GM12878 (cell line): ENCODE measurements around the gene CFL2. TPM values are rescaled to one million over a fixed set of nuclear protein-coding genes. Genes with fewer than 3 reads are reported as not detected.

ENCODE experiments used
- ATAC-seq: fragments of 200-7000 bp; cut with Tn5 transposase; 3 replicates; pipeline ENCODE4 v1.9.1; 2020; ENCODE audit warnings: mild to moderate bottlenecking, moderate library complexity
- BruUV-seq: library from RNA; stranded (reverse); fragments of 400-500 nt; replicated peaks from 2 replicates; lab custom pipeline; 2021; lab: Mats Ljungman, UMichigan
- CTCF ChIA-PET: fragments of 300-600 bp; sonication (Branson Sonifier 250); formaldehyde crosslinking; extraction: SDS; loops from one replicate; lab custom pipeline; 2021; ENCODE audit warnings: inconsistent platforms; lab: Yijun Ruan, JAX
- POLR2A ChIA-PET: fragments of 350-600 bp; formaldehyde crosslinking; extraction: SDS; loops from one replicate; lab custom pipeline; 2021; ENCODE audit warnings: inconsistent platforms; lab: Charles Lee
- RAD21 ChIA-PET: fragments of 300-600 bp; sonication (Branson Sonifier 250); formaldehyde crosslinking; loops from one replicate; lab custom pipeline; 2023; ENCODE audit warnings: antibody characterized with exemption; ENCODE audit not compliant: unreplicated experiment; lab: Charles Lee
- SMC1A ChIA-PET: fragments of 300-600 bp; sonication (Branson Sonifier 250); formaldehyde crosslinking; loops from one replicate; lab custom pipeline; 2023; ENCODE audit not compliant: unreplicated experiment, uncharacterized antibody; lab: Charles Lee
- DNase-seq: peaks from one replicate; pipeline ENCODE4 v3.0.0-alpha.2; 2011; ENCODE audit warnings: low read depth, low spot score
- FAIRE-seq: peaks from 3 replicates; lab custom pipeline; 2011; peaks lifted over from hg19 to GRCh38; lab: Jason Lieb, UNC
- H2AFZ ChIP-seq: 2 replicates; pipeline ENCODE4 v1.6.0; 2011; ENCODE audit warnings: low read depth, low read length, control low read depth; ENCODE audit not compliant: control insufficient read depth
- H3K27ac ChIP-seq: 2 replicates; pipeline ENCODE4 v1.5.1; 2011; ENCODE audit warnings: control low read depth; ENCODE audit not compliant: control insufficient read depth, insufficient read depth
- H3K27me3 ChIP-seq, 2 experiments: replicated peaks in 1 of 2; 2 replicates each; pipeline versions ENCODE4 v1.6.0 to v1.6.1; 2011; ENCODE audit warnings: low read length in 1 of 2; ENCODE audit not compliant: control insufficient read depth in 2 of 2, insufficient read depth in 2 of 2
- H3K36me3 ChIP-seq, 2 experiments: 2 replicates each; pipeline ENCODE4 v1.5.1; 2011; ENCODE audit warnings: low read length in 1 of 2; ENCODE audit not compliant: control insufficient read depth in 2 of 2, insufficient read depth in 2 of 2
- H3K4me1 ChIP-seq: 2 replicates; pipeline ENCODE4 v1.6.1; 2011; ENCODE audit warnings: mild to moderate bottlenecking, low read length, moderate library complexity, mixed read lengths; ENCODE audit not compliant: control insufficient read depth, insufficient read depth
- H3K4me2 ChIP-seq: 2 replicates; pipeline ENCODE4 v1.6.0; 2011; ENCODE audit warnings: control low read depth; ENCODE audit not compliant: control insufficient read depth, insufficient read depth
- H3K4me3 ChIP-seq: fragments of 200-600 bp; sonication (generic); 2 replicates; pipeline ENCODE4 v1.5.1; 2016
- H3K79me2 ChIP-seq: 2 replicates; pipeline ENCODE4 v1.6.0; 2011; ENCODE audit warnings: low read length; ENCODE audit not compliant: control insufficient read depth, insufficient read depth
- H3K9ac ChIP-seq: 2 replicates; pipeline ENCODE4 v1.8.0; 2011; ENCODE audit warnings: low read length, control low read depth, mixed read lengths; ENCODE audit not compliant: control insufficient read depth, insufficient read depth
- H3K9me3 ChIP-seq: replicated peaks from 3 replicates; pipeline ENCODE4 v1.5.1; 2011; ENCODE audit warnings: mild to moderate bottlenecking, low read length; ENCODE audit not compliant: control insufficient read depth, insufficient read depth
- H4K20me1 ChIP-seq: 2 replicates; pipeline ENCODE4 v1.6.0; 2011; ENCODE audit not compliant: control insufficient read depth, insufficient read depth
- BACH1 ChIP-seq: fragments of 450-650 bp; IDR thresholded peaks from 2 replicates; pipeline ENCODE4 v1.6.1; 2017; ENCODE audit warnings: mild to moderate bottlenecking, borderline replicate concordance
- BRCA1 ChIP-seq: IDR thresholded peaks from 2 replicates; pipeline ENCODE4 v1.6.1; 2011; ENCODE audit warnings: low read depth, low read length, improper control_type of control experiment
- CEBPZ ChIP-seq: fragments of 150-350 bp; IDR thresholded peaks from 2 replicates; pipeline ENCODE4 v1.6.1; 2016; ENCODE audit warnings: low read depth, low read length
- CHD1 ChIP-seq: IDR thresholded peaks from 2 replicates; pipeline ENCODE4 v1.6.1; 2012; ENCODE audit warnings: low read depth, low read length, improper control_type of control experiment
- FOS ChIP-seq: IDR thresholded peaks from 3 replicates; pipeline ENCODE4 v1.6.1; 2011; ENCODE audit warnings: borderline replicate concordance; ENCODE audit not compliant: insufficient read length; ENCODE audit errors: extremely low read depth
- GABPA ChIP-seq: IDR thresholded peaks from 2 replicates; pipeline ENCODE4 v1.6.1; 2014; ENCODE audit warnings: antibody characterized with exemption, low read depth, mild to moderate bottlenecking, inconsistent platforms
- MYB ChIP-seq: fragments of 150-350 bp; IDR thresholded peaks from 2 replicates; pipeline ENCODE4 v1.6.1; 2014; ENCODE audit warnings: mild to moderate bottlenecking, low read depth, low read length, borderline replicate concordance
- SMAD5 ChIP-seq: IDR thresholded peaks from 2 replicates; pipeline ENCODE4 v1.6.1; 2016; ENCODE audit warnings: antibody characterized with exemption, low read depth
- TCF12 ChIP-seq: IDR thresholded peaks from 2 replicates; pipeline ENCODE4 v1.6.1; 2011; ENCODE audit warnings: low read depth, mild to moderate bottlenecking, low read length
- WGBS: methylation state at CpG from one replicate; pipeline ENCODE4 v1.1.6; 2016; ENCODE audit warnings: low lambda C conversion rate; ENCODE audit not compliant: insufficient replicate concordance, insufficient coverage; ENCODE audit errors: missing lambda C conversion rate; 5-methylcytosine and 5-hydroxymethylcytosine counted together
- in situ Hi-C: fragments of 300-500 bp; cut with MboI; formaldehyde crosslinking; loops from 9 replicates; pipeline ENCODE4 v1.14.3; 2018; ENCODE audit warnings: mixed read lengths
- intact Hi-C: fragments of 100-400 bp; cut with micrococcal nuclease; formaldehyde crosslinking; loops from one replicate; pipeline ENCODE4 v1.14.2; 2022; ENCODE audit not compliant: unreplicated experiment
- polyA plus RNA-seq, 11 experiments: library from polyadenylated mRNA; depleted of rRNA in 4 of 11; unstranded in 6 of 11; stranded (reverse) in 5 of 11; fragments of >200 nt; fragmentation: Nextera tagmentation in 4 of 11; fragmentation: Illumina TruSeq in 1 of 11; extraction: Ambion mirVana in 4 of 11; extraction: Trizol in 1 of 11; gene quantifications; 1 replicate in 1 of 11; 2 replicates in 10 of 11; pipeline versions ENCODE4 v1.2.1 to v1.2.3, GENCODE V29; 2011 to 2016; ENCODE audit warnings: inconsistent platforms in 2 of 11, missing spikeins in 2 of 11, low read depth in 1 of 11
- total RNA-seq, 4 experiments: library from RNA; depleted of rRNA in 3 of 4; stranded (reverse); fragments of >200 nt in 3 of 4; fragmentation: Illumina TruSeq in 1 of 4; extraction: Trizol in 1 of 4; gene quantifications; 2 replicates each; pipeline versions ENCODE4 v1.2.1 to v1.2.3, GENCODE V29; 2013 to 2021
- TF ChIP-seq, protein P1 (sequence below): IDR thresholded peaks from 2 replicates; pipeline ENCODE4 v1.6.1; 2012; ENCODE audit warnings: low read depth, low read length, improper control_type of control experiment
- TF ChIP-seq, protein P2 (sequence below): fragments of 450-650 bp; formaldehyde crosslinking; IDR thresholded peaks from 2 replicates; pipeline ENCODE4 v1.5.0; 2022; ENCODE audit warnings: mild to moderate bottlenecking, missing genetic modification characterization

Gene CFL2
- total and polyA plus RNA-seq, 10 of the 15 experiments (the other 5 are each of a cell fraction or from before 2014, with no cell fraction given) = 4.7 to 13.4 (median 8.4) TPM

- H3K9me3 ChIP-seq = no peaks in the 10 kb centered on the region
- ChIA-PET RAD21 (no interaction called here), POLR2A (no interaction called here), SMC1A (no interaction called here), CTCF (no interaction called here)
- H4K20me1 ChIP-seq = no peaks in the 10 kb centered on the region
- H2AFZ ChIP-seq = no peak overlapping the region
- H3K27ac ChIP-seq = no peak overlapping the region
- TF ChIP-seq TCF12 (no peak), FOS (no peak), BACH1 (no peak), CEBPZ (no peak)
- in situ Hi-C loops (no loop called here), intact Hi-C loops (no loop called here)
- FAIRE-seq (no peak), ATAC-seq (no peak), DNase-seq (no peak)
- H3K4me1 ChIP-seq = no peaks in the 10 kb centered on the region
- no peaks in the 10 kb centered on the region; a peak in 1 of 4 replicates for H3K36me3 ChIP-seq
- 98% methylated on average over 2 of the region's 2 CpGs for WGBS
- no peak overlapping the region for H3K4me2 ChIP-seq
- H3K27me3 ChIP-seq = no peaks in the 10 kb centered on the region
- no peak overlapping the region for H3K9ac ChIP-seq
- H3K4me3 ChIP-seq = no peak overlapping the region
- BruUV-seq = no TSS peak
- H3K79me2 ChIP-seq = no peaks in the 10 kb centered on the region
Measured at GRCh38 chr14:34750233-34750632, 35.8 kb upstream of the CFL2 start.

DNA sequence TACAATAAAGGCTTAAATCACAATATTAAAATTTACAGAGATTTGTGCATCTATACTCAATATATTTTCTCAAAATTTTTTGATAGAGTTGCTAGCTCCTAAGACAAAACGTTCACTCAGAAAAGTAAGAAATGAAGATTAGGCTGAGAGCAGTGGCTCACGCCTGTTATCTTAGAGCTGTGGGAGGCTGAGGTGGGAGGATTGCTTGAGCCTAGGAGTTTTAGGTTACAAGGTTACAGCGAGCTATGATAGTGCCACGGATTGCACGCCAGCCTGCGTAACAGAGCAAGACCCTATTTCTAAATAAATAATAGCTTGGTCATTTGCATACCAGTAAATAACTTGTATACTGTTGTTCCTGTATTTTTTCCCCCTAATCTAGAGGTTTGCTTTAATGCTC, 35.0 kb upstream of the CFL2 start:
- Histone ChIP-seq H2AFZ (no peak overlapping the region), H3K9ac (no peak overlapping the region), H3K4me3 (no peak overlapping the region), H3K79me2 (no peaks in the 10 kb centered on the region), H3K36me3 (no peaks in the 10 kb centered on the region; a peak in 1 of 4 replicates), H3K4me2 (no peak overlapping the region), H3K4me1 (no peaks in the 10 kb centered on the region), H4K20me1 (no peaks in the 10 kb centered on the region), H3K27me3 (no peaks in the 10 kb centered on the region), H3K27ac (no peak overlapping the region), H3K9me3 (no peaks in the 10 kb centered on the region)
- in situ Hi-C loops (no loop called here), intact Hi-C loops (no loop called here)
- 94% methylated on average over 6 of the region's 6 CpGs for WGBS
- RAD21 ChIA-PET = no interaction called here
- BruUV-seq = no TSS peak
- CTCF ChIA-PET = interaction anchor here (0.6 to 0.9 kb wide), 5 partner anchors 25 to 406 kb away, joined by 3 to 6 read pairs (median 3); no protein-coding TSS in a partner anchor
- DNase-seq = no peak
- no peak for FAIRE-seq
- no peak for ATAC-seq
- SMC1A ChIA-PET = interaction anchor here (1.3 kb wide), 1 partner anchor 19 kb away, joined by 3 read pairs; no protein-coding TSS in a partner anchor
- POLR2A ChIA-PET = no interaction called here
- TF ChIP-seq, protein P1, sequence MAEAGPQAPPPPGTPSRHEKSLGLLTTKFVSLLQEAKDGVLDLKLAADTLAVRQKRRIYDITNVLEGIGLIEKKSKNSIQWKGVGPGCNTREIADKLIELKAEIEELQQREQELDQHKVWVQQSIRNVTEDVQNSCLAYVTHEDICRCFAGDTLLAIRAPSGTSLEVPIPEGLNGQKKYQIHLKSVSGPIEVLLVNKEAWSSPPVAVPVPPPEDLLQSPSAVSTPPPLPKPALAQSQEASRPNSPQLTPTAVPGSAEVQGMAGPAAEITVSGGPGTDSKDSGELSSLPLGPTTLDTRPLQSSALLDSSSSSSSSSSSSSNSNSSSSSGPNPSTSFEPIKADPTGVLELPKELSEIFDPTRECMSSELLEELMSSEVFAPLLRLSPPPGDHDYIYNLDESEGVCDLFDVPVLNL = no peak
- TF ChIP-seq, protein P2, sequence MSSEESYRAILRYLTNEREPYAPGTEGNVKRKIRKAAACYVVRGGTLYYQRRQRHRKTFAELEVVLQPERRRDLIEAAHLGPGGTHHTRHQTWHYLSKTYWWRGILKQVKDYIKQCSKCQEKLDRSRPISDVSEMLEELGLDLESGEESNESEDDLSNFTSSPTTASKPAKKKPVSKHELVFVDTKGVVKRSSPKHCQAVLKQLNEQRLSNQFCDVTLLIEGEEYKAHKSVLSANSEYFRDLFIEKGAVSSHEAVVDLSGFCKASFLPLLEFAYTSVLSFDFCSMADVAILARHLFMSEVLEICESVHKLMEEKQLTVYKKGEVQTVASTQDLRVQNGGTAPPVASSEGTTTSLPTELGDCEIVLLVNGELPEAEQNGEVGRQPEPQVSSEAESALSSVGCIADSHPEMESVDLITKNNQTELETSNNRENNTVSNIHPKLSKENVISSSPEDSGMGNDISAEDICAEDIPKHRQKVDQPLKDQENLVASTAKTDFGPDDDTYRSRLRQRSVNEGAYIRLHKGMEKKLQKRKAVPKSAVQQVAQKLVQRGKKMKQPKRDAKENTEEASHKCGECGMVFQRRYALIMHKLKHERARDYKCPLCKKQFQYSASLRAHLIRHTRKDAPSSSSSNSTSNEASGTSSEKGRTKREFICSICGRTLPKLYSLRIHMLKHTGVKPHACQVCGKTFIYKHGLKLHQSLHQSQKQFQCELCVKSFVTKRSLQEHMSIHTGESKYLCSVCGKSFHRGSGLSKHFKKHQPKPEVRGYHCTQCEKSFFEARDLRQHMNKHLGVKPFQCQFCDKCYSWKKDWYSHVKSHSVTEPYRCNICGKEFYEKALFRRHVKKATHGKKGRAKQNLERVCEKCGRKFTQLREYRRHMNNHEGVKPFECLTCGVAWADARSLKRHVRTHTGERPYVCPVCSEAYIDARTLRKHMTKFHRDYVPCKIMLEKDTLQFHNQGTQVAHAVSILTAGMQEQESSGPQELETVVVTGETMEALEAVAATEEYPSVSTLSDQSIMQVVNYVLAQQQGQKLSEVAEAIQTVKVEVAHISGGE (CRISPR knock-in tag) = no peak
- no peak for TF ChIP-seq BRCA1
- TF ChIP-seq CHD1 = no peak
- no peak for TF ChIP-seq SMAD5
- no peak for TF ChIP-seq GABPA
- TF ChIP-seq MYB = no peak
